GM20000 (cell line): ENCODE results near the gene PTPRN2.

Source experiments
- DNase-seq: peaks from one replicate; pipeline ENCODE4 v3.0.0; 2012; ENCODE audit warnings: low spot score
- CTCF ChIP-seq: IDR thresholded peaks from 2 replicates; pipeline ENCODE4 v1.5.1; 2012; ENCODE audit warnings: mild to moderate bottlenecking, control low read depth; ENCODE audit errors: extremely low read depth, missing control alignments

The PTPRN2 gene

DNA sequence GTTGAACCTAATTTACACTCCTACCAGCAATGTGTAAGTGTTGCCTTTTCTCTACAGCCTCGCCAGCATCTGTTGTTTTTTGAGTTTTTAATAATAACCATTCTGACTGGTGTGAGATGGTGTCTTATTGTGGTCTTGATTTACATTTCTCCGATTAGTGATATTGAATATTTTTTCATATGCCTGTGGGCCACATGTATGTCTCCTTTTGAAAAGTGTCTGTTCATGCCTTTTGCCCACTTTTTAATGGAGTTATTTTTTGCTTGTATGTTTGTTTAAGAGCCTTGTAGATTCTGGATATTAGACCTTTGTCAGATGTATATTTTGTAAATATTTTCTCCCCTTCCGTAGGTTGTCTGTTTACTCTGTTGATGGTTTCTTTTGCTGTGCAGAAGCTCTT is 1055.6 kb downstream of the PTPRN2 start:
- no peak for DNase-seq
- TF ChIP-seq CTCF, result no peak

DNA sequence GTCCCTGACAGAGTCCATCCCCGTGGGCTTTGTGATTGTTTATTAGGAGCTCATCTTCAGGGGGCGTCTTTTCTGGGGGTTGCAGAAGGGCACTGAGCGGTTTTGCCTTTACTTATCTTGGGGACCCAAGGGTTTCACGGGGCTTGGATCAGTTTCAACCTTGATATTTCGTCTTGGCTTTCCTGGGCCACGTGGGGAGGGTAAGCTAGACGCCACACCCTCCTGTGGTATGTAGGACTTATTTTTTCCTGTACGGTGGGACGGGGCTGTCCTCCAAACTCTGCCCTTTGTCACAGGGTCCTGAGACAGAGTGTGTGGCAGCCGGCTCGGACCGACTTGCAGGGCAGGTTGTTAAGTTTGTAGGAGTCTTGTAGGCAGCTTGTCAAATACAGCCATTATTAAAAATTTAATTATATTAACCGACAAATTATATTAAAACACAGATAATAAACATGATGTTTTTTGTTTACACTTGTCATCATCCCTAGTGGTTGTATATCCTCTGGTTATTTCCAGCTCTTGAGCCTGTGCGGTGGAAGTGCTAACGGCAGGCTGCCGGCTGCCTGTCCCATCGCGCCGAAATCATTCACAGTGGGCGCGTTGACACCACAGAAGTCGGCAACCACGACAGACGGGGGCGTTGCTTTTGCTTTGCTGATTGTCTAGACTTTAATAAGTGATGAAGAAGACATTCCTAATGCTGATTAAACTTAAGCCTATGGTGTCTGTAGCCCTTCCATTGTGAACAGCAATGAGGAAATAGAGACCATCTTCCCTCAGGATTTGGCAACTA is 1057.7 kb downstream of the PTPRN2 start:
- no peak for TF ChIP-seq CTCF
- no peak for DNase-seq

- TF ChIP-seq CTCF, result no peak
- DNase-seq, result no peak
These were observed 1058.8 kb downstream of the PTPRN2 start for GRCh38 chr7:157528785-157529341.

DNA sequence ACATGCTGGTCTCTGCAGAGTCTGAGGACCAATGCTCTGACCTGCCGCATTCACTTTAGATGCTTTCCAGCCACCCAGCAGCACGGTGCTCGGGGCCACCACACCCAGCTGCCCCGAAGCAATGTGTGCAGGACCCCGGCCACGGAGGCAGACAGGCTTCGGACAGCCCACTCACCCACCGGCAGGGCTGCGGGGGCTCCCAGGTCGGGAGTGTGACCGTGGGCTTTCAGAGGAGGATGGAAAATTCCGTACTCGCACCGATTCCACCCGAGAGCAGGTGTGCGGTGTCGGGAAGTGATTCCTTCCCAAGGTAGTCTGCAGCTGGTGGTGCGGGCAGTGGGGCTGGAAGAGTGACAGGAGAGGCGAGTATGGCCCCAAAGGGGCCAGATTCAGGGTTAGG is 1059.9 kb downstream of the PTPRN2 start:
- no peak for TF ChIP-seq CTCF
- no peak for DNase-seq

GRCh38 chr7:157526913-157527634 is 1060.5 kb downstream of the PTPRN2 start:
- no peak for TF ChIP-seq CTCF
- no peak for DNase-seq

- TF ChIP-seq CTCF, result no peak
- DNase-seq, result no peak
These were observed 1061.4 kb downstream of the PTPRN2 start for GRCh38 chr7:157526005-157526912.
